GM12892 (cell line): ENCODE data around the gene NFATC1.

ENCODE experiments used
- POLR2A ChIP-seq: IDR thresholded peaks from 2 replicates; pipeline ENCODE4 v1.6.1; 2011; ENCODE audit warnings: low read depth, low read length, control low read depth
- POLR2AphosphoS5 ChIP-seq: IDR thresholded peaks from 2 replicates; pipeline ENCODE4 v1.6.1; 2011; ENCODE audit warnings: low read depth, low read length, control low read depth
- TAF1 ChIP-seq: IDR thresholded peaks from 2 replicates; pipeline ENCODE4 v1.6.1; 2011; ENCODE audit warnings: low read depth, mild to moderate bottlenecking, control low read depth, low read length, borderline replicate concordance

- TF ChIP-seq POLR2A = no peak
- TF ChIP-seq POLR2AphosphoS5 = no peak
- TF ChIP-seq TAF1 = no peak
Observed at GRCh38 chr18:79381811-79382311, 13.9 kb upstream of the NFATC1 start.
